A549 treated with Mapracorat at 1 μM for 4 hours (cell line): Measurements from ENCODE around the gene OR12D2. TPM values are rescaled to one million over a fixed set of nuclear protein-coding genes. Genes with fewer than 3 reads are reported as not detected.

ENCODE experiments used
- total RNA-seq: library from RNA; stranded (reverse); fragments of 200-300 nt; extraction: Qiagen RNA extraction; gene quantifications from 5 replicates; pipeline ENCODE4 v1.2.3, GENCODE V29; 2022

OR12D2 gene
- total RNA-seq: not detected in 5 replicates

DNA sequence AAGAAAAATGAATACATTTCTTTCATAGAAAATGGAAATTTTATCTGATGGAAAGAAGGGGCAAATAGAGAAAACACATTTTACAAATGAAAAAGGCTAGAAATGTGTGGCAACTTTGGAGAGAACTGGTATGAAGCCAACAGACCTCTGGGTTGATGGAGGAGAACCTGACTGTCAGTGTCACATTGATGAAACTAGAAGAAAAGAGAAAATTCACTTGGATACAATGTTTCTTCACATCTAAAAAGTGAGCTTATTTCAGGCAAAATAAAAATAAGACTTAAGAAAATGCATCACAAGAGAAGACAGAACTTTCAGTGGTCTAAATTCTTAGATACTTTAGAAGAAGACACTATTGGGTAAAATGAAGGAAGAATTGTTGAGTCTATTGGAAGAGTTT, at the start of gene OR12D2:
Gene OR12D2 (plus strand): TSS at position 301 of the 400 bp plus-strand sequence. CDS start 1,069 bp downstream, outside the sequence.

DNA sequence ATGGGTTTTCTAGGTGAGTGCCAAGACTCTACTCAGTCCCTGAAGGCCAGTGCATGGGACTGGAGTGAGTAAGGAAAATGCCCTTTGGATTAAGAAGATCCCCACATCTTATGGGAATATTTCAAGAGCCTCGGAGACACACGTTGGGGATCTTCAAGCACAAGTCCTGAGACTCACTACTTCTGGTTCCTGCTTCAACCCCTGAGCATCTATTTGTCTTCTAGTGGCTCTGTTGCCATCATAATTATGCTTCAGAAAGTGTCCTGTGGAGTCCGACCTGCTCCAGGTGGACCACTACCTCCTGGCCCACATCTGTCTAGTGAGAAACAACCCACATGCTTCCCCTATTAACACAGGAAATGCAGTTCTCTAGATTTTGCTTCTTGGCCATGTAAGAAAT, 26.7 kb upstream of the OR12D2 start, which contains the start of gene OR5V1:
Gene OR5V1 (minus strand): TSS at position 101 of the 400 bp plus-strand sequence. CDS start 12,670 bp downstream, outside the sequence.

DNA sequence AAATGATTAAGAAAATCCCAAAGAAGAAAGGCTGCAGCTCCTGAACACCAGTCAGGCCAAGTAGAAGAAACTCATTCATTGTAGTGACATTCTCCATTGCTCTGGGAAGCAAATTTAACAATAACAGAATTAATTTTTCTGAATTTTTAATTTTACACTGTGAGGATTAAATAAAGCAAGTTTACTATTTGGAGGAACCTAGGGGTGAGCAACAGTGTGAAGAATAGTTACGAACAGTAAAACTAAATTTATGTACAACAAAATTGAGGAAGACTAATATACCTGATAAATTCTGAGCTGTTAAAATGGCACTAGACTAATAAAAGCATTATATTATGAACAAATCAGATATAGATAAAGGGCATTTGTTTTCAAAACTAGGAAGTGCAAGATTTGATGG, 20.2 kb upstream of the OR12D2 start, which contains the start of gene OR12D3:
Gene OR12D3 (minus strand): TSS at position 101 of the 400 bp plus-strand sequence. CDS start 4 bp downstream, at position 97.

DNA sequence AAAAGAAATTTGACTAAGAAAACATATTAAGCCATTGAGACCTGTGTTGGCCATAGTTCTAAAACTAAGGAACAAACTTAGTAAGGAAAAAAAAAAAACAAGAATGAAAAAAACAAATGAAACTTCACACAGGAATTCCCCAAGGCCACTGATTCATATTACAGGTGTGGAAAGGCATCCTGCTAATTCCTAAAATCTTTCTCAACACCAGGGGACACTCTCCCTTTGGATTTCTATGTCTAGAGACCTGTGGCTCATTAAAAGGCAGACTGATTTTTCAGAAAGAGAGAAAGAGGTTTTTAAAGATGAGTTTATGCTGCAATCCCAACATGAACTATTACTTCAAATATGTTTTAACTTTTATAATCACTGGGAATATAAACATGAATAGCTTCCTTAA, 19.2 kb downstream of the OR12D2 start, which contains the start of gene OR12D1:
Gene OR12D1 (plus strand): TSS at position 341 of the 400 bp plus-strand sequence.

GRCh38 chr6:29439006-29439405, 43.6 kb downstream of the OR12D2 start, which contains the start of gene OR10C1:
OR10C1 (plus strand) TSS chr6:29439306; CDS start chr6:29440016, 710 bp downstream.

Other genes starting within 250 kb of the OR12D2 start
- gene OR2J2, start 224.7 kb upstream of the OR12D2 start, total RNA-seq: not detected in 5 replicates
- not detected in 5 replicates for gene OR14J1, start 93.9 kb upstream of the OR12D2 start, total RNA-seq
- not detected in 5 replicates for gene OR5V1, start 26.8 kb upstream of the OR12D2 start, total RNA-seq
- not detected in 5 replicates for gene OR12D3, start 20.3 kb upstream of the OR12D2 start, total RNA-seq
- not detected in 5 replicates for gene OR12D1, start 19.3 kb downstream of the OR12D2 start, total RNA-seq
- gene OR10C1, start 43.7 kb downstream of the OR12D2 start, total RNA-seq: not detected in 5 replicates
- gene OR11A1, start 61.4 kb downstream of the OR12D2 start, total RNA-seq: not detected in 5 replicates
- not detected in 5 replicates for gene OR2H1, start 61.5 kb downstream of the OR12D2 start, total RNA-seq
- not detected in 5 replicates for gene MAS1L, start 92.3 kb downstream of the OR12D2 start, total RNA-seq
- gene UBD, start 164.1 kb downstream of the OR12D2 start, total RNA-seq: 0.33 to 1.0 TPM (median 0.87 TPM) in 5 replicates
- gene OR2H2, start 189.5 kb downstream of the OR12D2 start, total RNA-seq: not detected in 5 replicates
- gene GABBR1, start 237.6 kb downstream of the OR12D2 start, total RNA-seq: 4.3 to 6.1 TPM (median 5.8 TPM) in 5 replicates